Esophagus squamous epithelium (tissue), 4 donors: Measurements from ENCODE around the gene PPP1R8.

Experiments used
- CTCF ChIP-seq, 6 experiments: fragments of 450-650 bp in 4 of 6; fragments of 200-600 bp in 2 of 6; sonication (generic) in 2 of 6; IDR thresholded peaks; one replicate each; pipeline ENCODE4 v1.5.1; 2016 to 2019; ENCODE audit warnings: antibody characterized with exemption in 6 of 6, mild to moderate bottlenecking in 4 of 6, moderate library complexity in 4 of 6
- POLR2A ChIP-seq, 4 donors: fragments of 450-650 bp; IDR thresholded peaks; one replicate each; pipeline ENCODE4 v1.6.1; 2017; ENCODE audit warnings: antibody characterized with exemption in 4 of 4, mild to moderate bottlenecking in 4 of 4, moderate library complexity in 3 of 4

DNA sequence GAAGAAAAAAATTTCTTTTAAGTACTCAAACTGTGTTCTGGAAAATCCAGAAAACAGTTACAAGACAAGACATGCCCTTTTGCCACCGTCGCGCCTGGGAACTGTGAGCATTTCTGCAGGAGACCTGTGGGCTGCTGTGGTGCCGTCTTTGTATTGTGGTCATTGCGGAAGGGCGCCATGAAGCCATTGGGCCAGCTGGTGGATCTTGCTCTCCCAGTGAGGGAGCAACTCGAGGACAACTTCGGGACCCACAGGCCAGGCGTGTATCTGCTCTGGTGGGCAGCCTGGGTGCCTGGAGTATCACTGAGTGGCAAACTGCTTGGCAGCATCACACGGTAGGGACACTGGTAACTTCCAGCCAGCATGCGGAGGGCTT, 38.0 kb downstream of the PPP1R8 start:
- TF ChIP-seq CTCF (IDR thresholded peaks at IDR 0.05) (no peak), POLR2A (IDR thresholded peaks at IDR 0.05) (no peak)
